SK-N-SH (cell line): ENCODE data around the gene WBP1L. TPM values are rescaled to one million over a fixed set of nuclear protein-coding genes. Genes with fewer than 3 reads are reported as not detected.

Source experiments
- CTCF ChIA-PET: fragments of 300-600, 350-600 bp; formaldehyde crosslinking; extraction: SDS; loops from one replicate; lab custom pipeline; 2021; lab: Yijun Ruan, JAX
- POLR2A ChIA-PET: fragments of 350-600 bp; sonication (Branson Sonifier 250); formaldehyde crosslinking; extraction: SDS; loops from one replicate; lab custom pipeline; 2020; ENCODE audit warnings: antibody characterized with exemption, inconsistent platforms; lab: Yijun Ruan, JAX
- DNase-seq: peaks from one replicate; pipeline ENCODE4 v3.0.0; 2012
- H2AFZ ChIP-seq: fragments of 200-600 bp; sonication (generic); 2 replicates; pipeline ENCODE4 v1.8.1; 2016; ENCODE audit warnings: antibody characterized with exemption, mild to moderate bottlenecking, low read depth
- H3F3A ChIP-seq: fragments of 200-600 bp; sonication (generic); replicated peaks from 2 replicates; pipeline ENCODE3; 2016; ENCODE audit warnings: antibody characterized with exemption, mild to moderate bottlenecking; ENCODE audit not compliant: insufficient read depth
- H3K27ac ChIP-seq, 2 experiments: fragments of 200-500 bp in 1 of 2; fragments of 200-600 bp in 1 of 2; sonication (Bioruptor generic) in 1 of 2; sonication (generic), shearing (Covaris generic) in 1 of 2; 2 replicates each; pipeline versions ENCODE4 v1.5.1 to v1.6.1; 2014 to 2016; ENCODE audit warnings: low read depth in 2 of 2, inconsistent platforms in 1 of 2, low read length in 1 of 2, mild to moderate bottlenecking in 1 of 2, mixed read lengths in 1 of 2
- H3K27me3 ChIP-seq: fragments of 200-600 bp; sonication (generic), shearing (Covaris generic); 2 replicates; pipeline ENCODE4 v1.6.1; 2016; ENCODE audit warnings: mixed run types; ENCODE audit not compliant: insufficient read depth
- H3K36me3 ChIP-seq, 2 experiments: fragments of 200-500 bp in 1 of 2; fragments of 200-600 bp in 1 of 2; sonication (Bioruptor generic) in 1 of 2; sonication (generic) in 1 of 2; replicated peaks in 1 of 2; 2 replicates each; pipeline versions ENCODE3 to v1.5.1; 2014 to 2016; ENCODE audit warnings: low read length in 1 of 2, mild to moderate bottlenecking in 1 of 2; ENCODE audit not compliant: insufficient read depth in 2 of 2, control insufficient read depth in 1 of 2
- H3K4me1 ChIP-seq, 2 experiments: fragments of 200-500 bp in 1 of 2; fragments of 200-600 bp in 1 of 2; sonication (Bioruptor generic) in 1 of 2; sonication (generic), shearing (Covaris generic) in 1 of 2; 2 replicates each; pipeline versions ENCODE4 v1.5.1 to v1.6.1; 2014 to 2016; ENCODE audit warnings: low read depth in 1 of 2, low read length in 1 of 2, mixed run types in 1 of 2; ENCODE audit not compliant: insufficient read depth in 2 of 2, control insufficient read depth in 1 of 2
- H3K4me2 ChIP-seq: fragments of 200-600 bp; sonication (generic), shearing (Covaris generic); 2 replicates; pipeline ENCODE4 v1.6.1; 2017; ENCODE audit warnings: mixed run types
- H3K4me3 ChIP-seq, 2 experiments: fragments of 200-500 bp in 1 of 2; fragments of 200-600 bp in 1 of 2; sonication (Bioruptor generic) in 1 of 2; sonication (generic), shearing (Covaris generic) in 1 of 2; 2 replicates each; pipeline versions ENCODE4 v1.5.1 to v1.8.1; 2014 to 2016; ENCODE audit warnings: low read depth in 2 of 2, inconsistent platforms in 1 of 2, low read length in 1 of 2, mild to moderate bottlenecking in 1 of 2, mixed read lengths in 1 of 2, moderate library complexity in 1 of 2
- H3K79me2 ChIP-seq: fragments of 200-600 bp; sonication (generic); 2 replicates; pipeline ENCODE4 v1.8.1; 2017; ENCODE audit warnings: mild to moderate bottlenecking; ENCODE audit not compliant: insufficient read depth
- H3K9ac ChIP-seq: fragments of 200-600 bp; sonication (generic); 2 replicates; pipeline ENCODE4 v1.6.1; 2017; ENCODE audit warnings: mixed run types
- H3K9me2 ChIP-seq: fragments of 200-600 bp; sonication (generic); 2 replicates; pipeline ENCODE4 v1.6.1; 2017; ENCODE audit warnings: mixed run types
- H3K9me3 ChIP-seq: fragments of 200-600 bp; sonication (generic); 2 replicates; pipeline ENCODE4 v1.6.1; 2017; ENCODE audit warnings: mixed run types, mild to moderate bottlenecking, moderate library complexity
- H4K20me1 ChIP-seq: fragments of 200-600 bp; sonication (generic); 2 replicates; pipeline ENCODE4 v1.6.1; 2017; ENCODE audit warnings: mild to moderate bottlenecking, mixed run types; ENCODE audit not compliant: insufficient read depth
- ELF1 ChIP-seq: IDR thresholded peaks from 2 replicates; pipeline ENCODE4 v1.4.0; 2012
- EP300 ChIP-seq, 2 experiments: IDR thresholded peaks; 2 replicates each; pipeline versions ENCODE4 v1.4.0 to v1.6.1; 2012; ENCODE audit warnings: borderline replicate concordance in 1 of 2, low read depth in 1 of 2, low read length in 1 of 2
- FOXJ3 ChIP-seq: sonication (generic); formaldehyde crosslinking; IDR thresholded peaks from 2 replicates; pipeline ENCODE4 v1.5.1; 2020; ENCODE audit warnings: mild to moderate bottlenecking, missing genetic modification reagents
- JUND ChIP-seq: IDR thresholded peaks from 2 replicates; pipeline ENCODE4 v1.4.0; 2012
- MAX ChIP-seq: IDR thresholded peaks from 2 replicates; pipeline ENCODE4 v1.4.0; 2012; ENCODE audit warnings: low read depth
- MEF2A ChIP-seq: IDR thresholded peaks from 2 replicates; pipeline ENCODE4 v1.4.0; 2012; ENCODE audit warnings: low read depth, borderline replicate concordance
- MXI1 ChIP-seq: IDR thresholded peaks from 2 replicates; pipeline ENCODE4 v1.6.1; 2012; ENCODE audit warnings: mild to moderate bottlenecking, low read depth, low read length, improper control_type of control experiment
- NFIC ChIP-seq: IDR thresholded peaks from 2 replicates; pipeline ENCODE4 v1.4.0; 2012; ENCODE audit warnings: borderline replicate concordance
- PBX3 ChIP-seq: IDR thresholded peaks from 2 replicates; pipeline ENCODE4; 2012
- POLR2AphosphoS5 ChIP-seq: IDR thresholded peaks from 2 replicates; pipeline ENCODE4 v1.6.1; 2012; ENCODE audit warnings: low read depth, low read length
- RCOR1 ChIP-seq: fragments of 150-350 bp; IDR thresholded peaks from 2 replicates; pipeline ENCODE4 v1.6.1; 2017; ENCODE audit warnings: antibody characterized with exemption, low read length
- SIN3A ChIP-seq: IDR thresholded peaks from 2 replicates; pipeline ENCODE4 v1.6.1; 2012; ENCODE audit warnings: low read depth, mild to moderate bottlenecking, low read length, moderate library complexity, borderline replicate concordance
- SMC3 ChIP-seq: IDR thresholded peaks from 2 replicates; pipeline ENCODE4 v1.6.1; 2012; ENCODE audit warnings: low read depth, low read length, improper control_type of control experiment
- TAF1 ChIP-seq: IDR thresholded peaks from 2 replicates; pipeline ENCODE4 v1.6.1; 2012; ENCODE audit warnings: low read depth, mild to moderate bottlenecking, low read length, moderate library complexity, borderline replicate concordance
- TCF12 ChIP-seq: IDR thresholded peaks from 2 replicates; pipeline ENCODE4 v1.4.0; 2012
- TEAD4 ChIP-seq: IDR thresholded peaks from 2 replicates; pipeline ENCODE4 v1.4.0; 2012; ENCODE audit warnings: mild to moderate bottlenecking, borderline replicate concordance; ENCODE audit not compliant: insufficient read depth
- USF1 ChIP-seq: IDR thresholded peaks from 2 replicates; pipeline ENCODE4 v1.4.0; 2012; ENCODE audit warnings: low read depth, borderline replicate concordance
- USF2 ChIP-seq: fragments of 150-350 bp; IDR thresholded peaks from 2 replicates; pipeline ENCODE4 v1.6.1; 2017; ENCODE audit warnings: antibody characterized with exemption, low read length, low read depth, borderline replicate concordance
- ZBTB33 ChIP-seq: IDR thresholded peaks from 2 replicates; pipeline ENCODE4 v1.4.0; 2012; ENCODE audit warnings: low read depth, borderline replicate concordance
- WGBS: methylation state at CpG from one replicate; pipeline ENCODE4 v1.1.6; 2017; ENCODE audit warnings: low lambda C conversion rate; 5-methylcytosine and 5-hydroxymethylcytosine counted together
- polyA plus RNA-seq, 3 experiments: library from polyadenylated mRNA; depleted of rRNA; stranded (reverse); fragments of >200 nt; gene quantifications; 2 replicates each; pipeline ENCODE4 v1.2.3, GENCODE V29; 2012
- TF ChIP-seq, protein P1 (sequence below): fragments of 150-350 bp; IDR thresholded peaks from 2 replicates; pipeline ENCODE4 v1.6.1; 2016; ENCODE audit warnings: mild to moderate bottlenecking, low read depth, low read length
- TF ChIP-seq, protein P2 (sequence below): fragments of 200-600 bp; sonication (generic); IDR thresholded peaks from 2 replicates; pipeline ENCODE4 v1.6.1; 2017; ENCODE audit warnings: antibody characterized with exemption, mild to moderate bottlenecking, moderate library complexity

WBP1L gene
- polyA plus RNA-seq, 1 of the 3 experiments (the other 2 are of a cell fraction) = 22.8 TPM

DNA sequence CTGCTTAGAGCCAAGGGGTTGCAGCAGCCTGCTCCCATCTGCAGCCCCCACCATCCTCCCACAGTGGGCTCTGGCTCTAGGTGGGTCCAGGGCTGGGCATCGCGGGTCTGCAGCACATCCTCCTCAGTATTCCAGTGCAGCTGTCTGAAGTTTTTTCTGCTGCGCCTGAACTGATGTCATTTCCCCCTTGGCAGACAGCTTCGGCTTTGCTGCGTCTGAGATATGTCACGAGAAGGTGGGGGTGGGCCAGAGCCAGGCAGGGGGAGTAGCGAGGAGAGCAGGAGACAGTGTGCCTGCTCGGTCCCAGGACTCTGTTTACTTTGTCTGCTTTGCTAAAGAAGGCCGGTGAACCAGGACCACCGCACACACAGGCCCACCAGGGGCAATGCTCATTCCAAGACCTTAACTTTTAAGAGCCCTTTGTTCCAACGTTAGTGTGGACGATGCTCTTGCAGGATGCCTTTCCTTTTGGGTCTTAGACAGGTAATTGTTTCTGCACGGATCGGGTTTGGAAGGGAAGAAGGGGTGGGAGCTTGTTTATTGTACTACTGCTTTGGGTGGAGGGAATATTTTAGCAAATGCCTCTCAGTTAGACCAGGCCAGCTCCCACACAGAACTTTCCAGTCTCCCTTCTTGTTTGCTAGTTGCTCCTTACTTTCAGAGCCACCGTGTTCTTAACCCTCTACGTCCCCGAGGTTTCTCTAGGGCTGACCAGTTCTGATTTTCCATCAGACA, 32.4 kb downstream of the WBP1L start (continued):
- no peak for TF ChIP-seq FOXJ3 (CRISPR knock-in tag)

GRCh38 chr10:102776779-102777456, 33.2 kb downstream of the WBP1L start:
- WGBS = 13% methylated on average over 9 of the region's 9 CpGs
- DNase-seq = peak; percentile 47
- TF ChIP-seq NFIC (peak; percentile 86), MAX (peak; percentile 76), TEAD4 (peak; percentile 66; the same call in 1 of the 2 replicates), MXI1 (no peak), TAF1 (peak; percentile 38; the same call in 1 of the 2 replicates), PBX3 (peak; percentile 72), JUND (peak; percentile 32; the same call in 1 of the 2 replicates), SMC3 (no peak), SIN3A (peak; percentile 82), USF2 (no peak), ELF1 (peak; percentile 35; the same call in 1 of the 2 replicates), RCOR1 (peak; percentile 54; the same call in 1 of the 2 replicates), ZBTB33 (no peak), USF1 (peak; percentile 8; the same call in 1 of the 2 replicates), TCF12 (peak; percentile 95), EP300 (IDR thresholded peaks at IDR 0.05; ENCODE audit: borderline replicate concordance in 1 of 2, low read depth in 1 of 2, low read length in 1 of 2) (peak in 1 of 2 experiments; percentile 67; a peak in 1 of 4 replicates), MEF2A (no peak), POLR2AphosphoS5 (peak; percentile 79; the same call in 1 of the 2 replicates)
- TF ChIP-seq, protein P1, sequence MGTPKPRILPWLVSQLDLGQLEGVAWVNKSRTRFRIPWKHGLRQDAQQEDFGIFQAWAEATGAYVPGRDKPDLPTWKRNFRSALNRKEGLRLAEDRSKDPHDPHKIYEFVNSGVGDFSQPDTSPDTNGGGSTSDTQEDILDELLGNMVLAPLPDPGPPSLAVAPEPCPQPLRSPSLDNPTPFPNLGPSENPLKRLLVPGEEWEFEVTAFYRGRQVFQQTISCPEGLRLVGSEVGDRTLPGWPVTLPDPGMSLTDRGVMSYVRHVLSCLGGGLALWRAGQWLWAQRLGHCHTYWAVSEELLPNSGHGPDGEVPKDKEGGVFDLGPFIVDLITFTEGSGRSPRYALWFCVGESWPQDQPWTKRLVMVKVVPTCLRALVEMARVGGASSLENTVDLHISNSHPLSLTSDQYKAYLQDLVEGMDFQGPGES = no peak
- TF ChIP-seq, protein P2, sequence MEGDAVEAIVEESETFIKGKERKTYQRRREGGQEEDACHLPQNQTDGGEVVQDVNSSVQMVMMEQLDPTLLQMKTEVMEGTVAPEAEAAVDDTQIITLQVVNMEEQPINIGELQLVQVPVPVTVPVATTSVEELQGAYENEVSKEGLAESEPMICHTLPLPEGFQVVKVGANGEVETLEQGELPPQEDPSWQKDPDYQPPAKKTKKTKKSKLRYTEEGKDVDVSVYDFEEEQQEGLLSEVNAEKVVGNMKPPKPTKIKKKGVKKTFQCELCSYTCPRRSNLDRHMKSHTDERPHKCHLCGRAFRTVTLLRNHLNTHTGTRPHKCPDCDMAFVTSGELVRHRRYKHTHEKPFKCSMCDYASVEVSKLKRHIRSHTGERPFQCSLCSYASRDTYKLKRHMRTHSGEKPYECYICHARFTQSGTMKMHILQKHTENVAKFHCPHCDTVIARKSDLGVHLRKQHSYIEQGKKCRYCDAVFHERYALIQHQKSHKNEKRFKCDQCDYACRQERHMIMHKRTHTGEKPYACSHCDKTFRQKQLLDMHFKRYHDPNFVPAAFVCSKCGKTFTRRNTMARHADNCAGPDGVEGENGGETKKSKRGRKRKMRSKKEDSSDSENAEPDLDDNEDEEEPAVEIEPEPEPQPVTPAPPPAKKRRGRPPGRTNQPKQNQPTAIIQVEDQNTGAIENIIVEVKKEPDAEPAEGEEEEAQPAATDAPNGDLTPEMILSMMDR = no peak

More at GRCh38 chr10:102776779-102777456, 33.2 kb downstream of the WBP1L start:
- no peaks in the 10 kb centered on the region for H3K36me3 ChIP-seq
- peaks cover 11% of the 10 kb centered on the region for H4K20me1 ChIP-seq
- H3K4me3 ChIP-seq = peak overlapping the region; percentile 34 to 37; a peak in 2 of 4 replicates
- peaks cover 51% of the 10 kb centered on the region for H3K79me2 ChIP-seq
- no peaks in the 10 kb centered on the region for H3K9me2 ChIP-seq
- CTCF ChIA-PET = interaction anchor here (1.1 kb wide), 1 partner anchor 557 kb away, joined by 6 read pairs; no protein-coding TSS in a partner anchor
- H3K4me2 ChIP-seq = peak overlapping the region; percentile 75
- H3K27ac ChIP-seq = peak overlapping the region; percentile 75 to 81
- no peaks in the 10 kb centered on the region for H3K27me3 ChIP-seq
- H3F3A ChIP-seq = peaks cover 18% of the 10 kb centered on the region
- POLR2A ChIA-PET = interaction anchor here (0.9 kb wide), 1 partner anchor 34 kb away, joined by 3 read pairs; no protein-coding TSS in a partner anchor
- H3K9me3 ChIP-seq = no peaks in the 10 kb centered on the region
- no peak overlapping the region for H2AFZ ChIP-seq
- H3K9ac ChIP-seq = peak overlapping the region; percentile 52; the same call in 1 of the 2 replicates
- H3K4me1 ChIP-seq = peaks cover 46 to 48% of the 10 kb centered on the region in 2 experiments
